Mammary epithelial cell (primary cell): ENCODE results near the gene NCOA5.

Source experiments
- CTCF ChIP-seq, 2 donors: IDR thresholded peaks in 1 of 2; conservative IDR thresholded peaks in 1 of 2; 2 replicates each; pipeline ENCODE4 v1.5.1; 2011 to 2012; ENCODE audit warnings: inconsistent platforms in 2 of 2, low read length in 2 of 2, mild to moderate bottlenecking in 2 of 2, control low read depth in 1 of 2, low read depth in 1 of 2; ENCODE audit not compliant: insufficient read depth in 1 of 2; ENCODE audit errors: extremely low read depth in 1 of 2
- EZH2 ChIP-seq: IDR thresholded peaks from 2 replicates; pipeline ENCODE4 v1.6.1; 2012; ENCODE audit warnings: low read length, inconsistent platforms, borderline replicate concordance

DNA sequence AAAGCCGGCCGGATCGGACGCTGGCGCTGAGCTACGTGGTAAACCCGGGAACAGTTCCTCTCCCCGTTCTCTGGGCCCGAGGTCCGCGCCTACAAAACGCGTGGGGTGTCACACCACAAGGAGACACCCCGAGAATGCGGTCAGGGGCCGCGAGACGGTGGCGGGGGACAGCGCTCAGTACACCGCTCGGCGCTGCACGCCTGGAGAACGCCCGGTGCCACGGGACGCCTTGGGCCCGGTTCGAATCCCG is 670 bp downstream of the NCOA5 start:
- TF ChIP-seq CTCF (conservative IDR thresholded peaks at IDR 0.05 in 1 of 2, IDR thresholded peaks at IDR 0.05 in 1 of 2; ENCODE audit: extremely low read depth in 1 of 2, insufficient read depth in 1 of 2, low read depth in 1 of 2, low read length in 2 of 2) (no peak), EZH2 (no peak)
